ENCODE data around the gene ZNHIT6.

DNA sequence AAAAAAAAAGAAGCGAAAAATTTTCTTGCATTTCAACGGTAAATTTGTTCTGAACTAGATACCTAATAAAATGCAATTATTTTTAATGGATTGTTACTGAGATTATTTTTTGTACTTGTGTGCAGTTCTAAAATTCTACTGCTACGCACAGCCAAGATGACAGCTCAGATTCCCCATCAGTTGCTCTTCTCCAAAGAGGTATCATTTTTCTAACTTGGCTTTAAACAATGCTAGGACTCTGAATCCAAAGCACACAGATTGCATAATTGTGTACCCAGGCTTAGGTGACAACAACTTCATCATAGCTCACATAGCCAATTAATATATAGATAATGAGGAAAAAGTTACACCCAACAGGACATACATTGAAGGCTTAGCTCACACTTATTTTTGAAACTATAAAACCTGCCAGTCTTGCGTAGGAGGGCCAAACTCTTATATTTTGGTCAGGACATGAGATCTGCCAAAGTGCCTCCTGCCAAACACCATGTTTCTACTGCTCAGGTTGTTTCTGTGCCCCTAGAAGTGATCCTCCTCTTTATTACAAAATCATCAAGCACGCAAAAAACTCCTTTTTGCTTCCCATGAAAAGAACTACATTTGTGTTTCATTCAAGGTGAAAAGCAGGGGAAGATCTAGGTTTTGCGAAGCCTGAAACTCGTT lies 10.6 kb upstream of the ZNHIT6 start:
- TF ChIP-seq CTCF (IDR thresholded peaks at IDR 0.05; ENCODE audit: extremely low read depth in 1 of 2, insufficient read depth in 1 of 2, low read depth in 1 of 2, low read length in 2 of 2), result no peak
- TF ChIP-seq, protein P1, sequence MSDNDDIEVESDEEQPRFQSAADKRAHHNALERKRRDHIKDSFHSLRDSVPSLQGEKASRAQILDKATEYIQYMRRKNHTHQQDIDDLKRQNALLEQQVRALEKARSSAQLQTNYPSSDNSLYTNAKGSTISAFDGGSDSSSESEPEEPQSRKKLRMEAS (IDR thresholded peaks at IDR 0.05; ENCODE audit: insufficient read depth, insufficient read length), result no peak
- no peak for TF ChIP-seq EZH2 (IDR thresholded peaks at IDR 0.05; ENCODE audit: borderline replicate concordance, low read depth, low read length, severe bottlenecking)
- no peak for TF ChIP-seq JUN (IDR thresholded peaks at IDR 0.05; ENCODE audit: borderline replicate concordance, insufficient read depth, insufficient read length, low read depth)
